Retinal pigment epithelial cell (primary cell): ENCODE measurements around the gene SORCS2.

Source experiments
- DNase-seq: peaks from one replicate; pipeline ENCODE4 v3.0.0-alpha.2; 2010; ENCODE audit warnings: low read depth
- H3K4me3 ChIP-seq: 2 replicates; pipeline ENCODE4 v1.5.1; 2011; ENCODE audit warnings: mild to moderate bottlenecking, low read length, control low read depth, moderate library complexity
- CTCF ChIP-seq: conservative IDR thresholded peaks from 2 replicates; pipeline ENCODE4 v1.5.1; 2011; ENCODE audit warnings: low read depth, low read length, control low read depth, inconsistent platforms

The SORCS2 gene

GRCh38 chr4:7692451-7693236, 500.3 kb downstream of the SORCS2 start:
- TF ChIP-seq CTCF = no peak
- no peak for DNase-seq
- no peak overlapping the region for H3K4me3 ChIP-seq

GRCh38 chr4:7693237-7693608, 500.9 kb downstream of the SORCS2 start:
- DNase-seq = no peak
- H3K4me3 ChIP-seq = no peak overlapping the region
- no peak for TF ChIP-seq CTCF

- H3K4me3 ChIP-seq = no peak overlapping the region
- no peak for TF ChIP-seq CTCF
- DNase-seq = no peak
Measured at GRCh38 chr4:7693711-7694110, 501.4 kb downstream of the SORCS2 start.

- no peak overlapping the region for H3K4me3 ChIP-seq
- DNase-seq = no peak
- TF ChIP-seq CTCF = no peak
Measured at GRCh38 chr4:7694324-7694723, 502.0 kb downstream of the SORCS2 start.

GRCh38 chr4:7697343-7697742, 505.0 kb downstream of the SORCS2 start:
- TF ChIP-seq CTCF = no peak
- DNase-seq = no peak
- no peak overlapping the region for H3K4me3 ChIP-seq

- no peak overlapping the region for H3K4me3 ChIP-seq
- DNase-seq = no peak
- TF ChIP-seq CTCF = no peak
Measured at GRCh38 chr4:7697821-7698220, 505.5 kb downstream of the SORCS2 start.

GRCh38 chr4:7698584-7698983, 506.2 kb downstream of the SORCS2 start:
- TF ChIP-seq CTCF = no peak
- H3K4me3 ChIP-seq = no peak overlapping the region
- DNase-seq = no peak
